GM19455 (cell line): ENCODE results near the gene INO80.
"Not testable (repeated sequence)": the region's sequence is repeated elsewhere in the genome, so short reads cannot be mapped to it uniquely, and the experiment has no call there.

Experiments used
- ATAC-seq: cut with Tn5 transposase; IDR thresholded peaks from one replicate; pipeline ENCODE4 v1.9.1; 2021; ENCODE audit not compliant: unreplicated experiment

Gene INO80

DNA sequence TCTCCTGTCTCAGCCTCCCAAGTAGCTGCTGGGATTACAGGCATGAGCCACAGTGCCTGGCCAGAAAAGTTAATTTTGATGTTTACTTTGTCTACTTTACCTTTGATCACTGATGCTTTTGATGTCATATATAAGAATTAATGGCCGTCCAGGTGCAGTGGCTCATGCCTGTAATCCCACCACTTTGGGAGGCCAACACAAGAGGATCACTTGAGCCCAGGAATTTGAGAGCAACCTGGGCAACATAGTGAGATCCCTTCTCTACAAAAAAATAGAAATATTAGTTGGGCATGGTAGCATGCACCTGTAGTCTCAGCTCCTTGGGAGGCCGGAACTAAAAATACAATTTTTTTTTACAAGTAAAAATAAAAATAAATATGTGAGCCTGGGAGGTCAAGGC lies 6.8 kb upstream of the INO80 start:
- no peak for ATAC-seq

DNA sequence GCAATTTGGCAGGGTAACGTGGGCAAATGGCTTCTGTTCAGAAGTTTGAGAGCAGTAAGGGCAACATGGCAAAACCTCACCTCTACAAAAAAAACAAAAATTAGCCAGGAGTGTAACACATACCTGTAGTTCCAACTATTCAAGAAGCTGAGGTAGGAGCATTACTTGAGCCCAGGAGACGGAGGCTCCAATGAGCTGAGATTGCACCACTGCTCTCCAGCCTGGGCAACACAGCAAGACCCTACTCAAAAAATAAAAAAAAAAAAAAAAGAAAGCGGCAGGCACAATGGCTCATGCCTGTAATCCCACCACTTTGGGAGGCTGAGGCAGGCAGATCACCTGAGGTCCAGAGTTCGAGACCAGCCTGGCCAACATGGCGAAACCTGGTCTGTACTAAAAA lies 5.9 kb upstream of the INO80 start:
- ATAC-seq, result no peak

DNA sequence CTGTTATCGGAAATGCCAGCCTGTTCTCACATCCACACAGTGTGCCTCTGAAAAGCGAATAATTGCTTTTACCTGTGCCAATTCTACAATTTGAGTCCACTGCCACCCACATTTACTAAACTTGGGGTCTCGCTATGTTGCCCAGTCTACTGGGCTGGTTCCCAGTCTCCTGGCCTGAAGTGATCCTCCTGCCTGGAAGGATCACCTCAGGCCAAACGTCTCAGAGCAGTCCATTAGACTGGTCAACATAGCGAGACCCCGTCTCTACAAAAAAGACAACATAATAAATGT lies 827 bp upstream of the INO80 start:
- ATAC-seq, result no peak

DNA sequence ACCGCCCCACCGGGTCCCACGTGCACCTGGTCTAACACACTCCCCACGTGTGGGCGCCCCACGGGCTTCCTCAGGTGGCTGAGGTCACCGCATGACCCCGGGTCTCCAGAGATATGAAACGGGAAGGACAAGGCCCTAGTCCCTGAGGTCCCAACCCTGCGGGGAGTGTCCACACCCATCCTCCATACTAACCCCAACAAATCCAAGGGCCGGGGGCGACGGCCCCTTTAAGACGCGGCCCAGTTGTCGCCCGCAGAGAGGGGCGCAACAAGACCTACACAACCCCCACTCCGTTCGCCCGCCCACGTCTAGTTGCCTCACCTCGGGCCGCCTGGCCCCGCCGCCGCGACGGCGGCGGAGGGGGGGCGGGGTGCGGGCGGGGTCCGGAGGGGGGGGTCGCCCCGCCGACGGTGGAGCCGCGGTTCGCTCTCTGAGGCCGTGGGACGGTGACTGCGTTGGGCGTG lies 396 bp downstream of the INO80 start:
- ATAC-seq, result peak; percentile 46

DNA sequence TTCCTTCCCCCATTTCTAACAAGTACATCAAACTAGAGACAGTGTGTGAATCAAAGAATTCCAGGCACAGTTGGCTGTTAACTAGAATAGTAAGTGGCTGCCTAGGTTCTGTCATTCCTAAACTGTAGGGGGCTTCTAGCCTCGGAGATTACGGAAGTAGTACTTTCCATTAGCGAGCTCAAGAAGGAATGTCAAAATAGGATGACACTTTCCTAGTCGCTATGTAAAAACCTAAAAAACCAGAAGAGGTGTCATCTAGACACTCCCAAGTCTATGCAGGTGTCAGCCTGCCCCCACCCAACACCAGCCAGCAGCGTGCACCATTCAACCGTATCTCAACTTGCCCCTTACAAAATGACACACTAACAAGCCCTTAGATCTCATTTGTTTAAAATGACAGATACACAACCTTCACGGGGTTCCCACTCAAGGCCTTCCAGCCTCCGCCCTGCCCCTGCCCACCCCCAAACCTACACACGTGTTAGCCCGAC lies 874 bp downstream of the INO80 start:
- peak; percentile 16 for ATAC-seq

DNA sequence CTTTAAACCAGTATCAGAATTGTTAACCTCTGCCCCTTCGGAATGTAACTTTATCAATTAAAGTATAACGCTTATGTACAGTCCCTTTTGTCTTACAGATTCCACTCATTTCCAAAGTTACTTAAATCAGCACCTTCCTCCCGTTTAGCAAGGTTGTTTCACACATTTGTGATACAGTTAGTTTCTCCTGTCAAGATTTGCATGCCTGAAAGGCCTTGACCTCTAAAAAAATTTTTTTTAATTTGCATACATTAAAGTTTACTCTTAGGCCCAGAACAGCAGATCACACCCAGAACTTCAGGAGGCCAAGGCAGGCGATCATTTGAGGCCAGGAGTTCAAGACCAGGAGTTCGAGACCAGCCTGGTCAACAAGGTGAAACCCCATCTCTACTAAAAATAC lies 9.1 kb downstream of the INO80 start:
- ATAC-seq, result no peak

DNA sequence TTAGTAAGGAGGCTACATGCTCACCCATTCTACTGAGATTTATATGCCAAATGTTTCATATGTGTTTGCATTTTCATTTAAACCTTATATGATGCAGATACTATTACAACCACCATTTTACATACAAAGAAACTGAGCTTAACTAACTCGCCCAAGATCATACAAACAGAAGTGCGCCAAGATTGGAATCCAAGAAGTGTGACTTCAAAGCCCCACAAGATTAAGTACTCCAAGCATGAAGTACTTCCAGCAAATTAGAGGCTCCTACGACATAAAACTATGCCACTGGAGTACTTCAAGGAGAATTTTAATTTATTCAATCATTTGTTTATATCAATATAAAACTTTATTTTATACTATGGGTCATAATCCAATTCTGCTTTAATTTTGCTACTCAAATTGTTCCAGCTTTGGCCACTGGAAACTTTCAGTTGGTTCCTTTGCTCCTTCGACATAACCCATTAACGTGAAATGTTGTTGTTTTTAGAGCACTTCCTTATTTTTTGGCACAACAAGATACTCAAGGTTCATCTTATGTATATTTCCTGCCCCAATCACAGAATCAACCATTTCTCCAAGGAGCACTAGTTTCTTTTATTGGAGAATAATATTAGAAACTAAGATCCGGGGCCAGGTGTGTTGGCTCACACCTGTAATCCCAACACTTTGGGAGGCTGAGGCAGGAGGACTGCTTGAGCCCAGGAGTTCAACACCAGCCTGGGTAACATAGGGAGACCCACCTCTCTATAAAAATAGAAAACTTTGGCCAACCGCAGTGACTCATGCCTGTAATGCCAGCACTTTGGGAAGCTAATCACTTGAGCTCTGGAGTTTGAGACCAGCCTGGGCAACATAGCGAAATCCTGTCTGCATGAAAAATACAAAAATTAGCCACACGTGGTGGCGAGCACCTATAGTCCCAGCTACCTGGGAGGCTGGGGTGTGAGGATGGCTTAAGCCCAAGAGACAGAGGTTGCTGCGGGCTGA lies 10.4 kb downstream of the INO80 start:
- no peak for ATAC-seq

DNA sequence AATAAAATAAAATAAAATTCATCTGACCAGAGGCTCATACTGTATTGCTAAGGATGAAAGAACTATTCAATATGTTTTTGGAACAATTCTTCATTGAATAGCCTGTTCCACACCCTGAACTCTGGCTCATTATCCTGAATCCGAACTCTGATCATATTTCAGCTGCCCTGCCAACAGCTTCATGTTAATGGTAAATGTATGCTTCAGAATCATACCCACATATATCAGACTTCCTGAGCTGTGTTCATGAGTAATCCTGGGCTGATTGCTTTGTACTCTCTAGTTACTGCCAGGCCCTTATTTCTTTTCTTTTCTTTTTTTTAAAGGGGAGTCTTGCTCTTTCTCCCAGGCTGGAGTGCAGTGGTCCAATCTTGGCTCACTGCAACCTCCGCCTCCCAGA lies 11.8 kb downstream of the INO80 start:
- no peak for ATAC-seq

DNA sequence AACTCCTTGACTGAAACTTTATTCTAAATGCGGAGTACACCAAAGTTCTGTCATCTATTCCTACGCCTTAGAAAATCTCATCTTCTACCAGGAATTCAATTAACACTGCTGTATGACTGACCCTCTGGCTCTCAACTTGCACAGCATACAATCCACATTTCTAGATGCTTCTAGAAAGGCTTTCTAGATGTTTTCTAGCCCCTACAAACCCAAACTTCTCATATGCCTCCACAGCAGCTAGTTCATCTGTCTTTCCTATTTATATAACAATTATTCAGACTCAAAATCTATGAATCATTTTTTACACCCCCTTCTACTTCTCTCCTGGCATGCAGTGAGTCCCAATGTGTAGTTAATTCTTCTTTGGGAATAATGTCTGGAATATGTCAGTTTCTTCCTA lies 13.2 kb downstream of the INO80 start:
- no peak for ATAC-seq

DNA sequence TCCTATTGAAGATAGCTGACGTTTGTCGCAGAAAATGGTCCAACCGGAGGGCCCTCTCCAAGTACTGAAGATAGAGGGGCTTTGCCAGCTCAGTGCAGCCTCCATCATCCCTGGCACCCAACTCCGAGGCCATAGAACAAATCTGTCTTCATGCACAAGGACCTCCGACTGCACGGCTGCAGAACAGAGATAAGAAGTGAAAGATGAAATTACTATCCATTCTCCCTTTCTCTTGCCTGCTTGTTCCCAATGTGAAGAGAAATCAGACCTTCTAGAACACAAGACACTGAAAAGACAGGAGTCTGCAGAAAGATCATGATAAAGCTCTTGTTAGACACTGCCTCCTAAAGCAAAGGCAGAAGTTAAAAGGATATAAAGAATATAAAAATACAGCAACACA lies 19.9 kb downstream of the INO80 start:
- no peak for ATAC-seq

DNA sequence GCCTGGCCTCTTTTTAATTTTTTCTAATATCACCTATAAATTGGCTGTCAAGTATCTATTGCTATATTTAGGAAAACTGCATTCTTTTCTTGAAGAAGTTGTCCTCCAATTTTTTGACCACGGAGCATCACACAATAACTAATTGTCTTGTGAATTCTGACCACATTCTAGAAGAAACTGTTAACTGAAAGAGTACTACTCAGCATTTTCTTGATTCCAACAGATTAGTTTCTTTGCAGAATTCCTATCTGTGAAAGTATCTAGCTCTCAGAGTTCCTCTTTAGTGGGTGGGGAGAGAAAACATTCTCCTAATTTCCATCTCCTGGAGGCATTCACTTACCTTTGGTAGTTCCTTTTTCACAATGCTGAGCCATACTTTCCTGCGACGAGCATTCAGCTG lies 31.1 kb downstream of the INO80 start:
- ATAC-seq, result no peak

DNA sequence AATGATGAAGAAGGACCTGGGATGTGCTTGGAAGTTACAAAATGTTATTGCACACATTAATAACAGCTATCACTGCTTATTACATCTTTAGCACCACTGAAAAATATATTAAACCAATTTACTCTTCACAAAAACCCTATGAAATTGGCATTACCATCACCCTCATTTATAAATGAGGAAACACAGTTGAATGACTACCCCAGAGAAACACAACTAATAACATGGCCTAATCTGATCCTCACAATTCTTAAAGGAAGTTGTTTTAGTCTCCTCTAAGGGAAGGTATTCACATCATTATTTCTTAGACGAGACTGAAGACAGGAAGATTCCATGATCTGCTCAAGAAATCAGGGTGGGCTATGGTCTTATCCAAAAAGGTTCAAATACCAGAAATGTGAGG lies 35.9 kb downstream of the INO80 start:
- no peak for ATAC-seq

DNA sequence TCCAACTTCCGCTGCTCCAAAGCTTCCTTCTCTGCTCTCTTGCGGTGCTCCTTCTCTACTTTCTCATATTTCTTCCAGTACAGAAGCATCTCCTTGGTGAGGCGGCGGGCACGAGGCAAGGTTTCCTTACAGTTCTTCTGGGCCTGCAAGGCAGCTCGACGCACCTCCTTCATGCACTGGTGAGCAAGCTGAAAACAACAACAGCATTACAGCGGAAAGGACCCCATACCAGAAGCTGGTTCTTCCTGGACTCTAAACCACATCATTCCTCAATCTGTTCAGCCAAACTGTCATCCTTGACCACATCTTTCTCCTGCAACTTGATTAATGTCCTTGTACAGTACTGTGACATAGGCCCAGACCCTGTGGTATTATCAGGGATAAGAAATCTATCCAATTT lies 36.4 kb downstream of the INO80 start:
- ATAC-seq, result no peak

DNA sequence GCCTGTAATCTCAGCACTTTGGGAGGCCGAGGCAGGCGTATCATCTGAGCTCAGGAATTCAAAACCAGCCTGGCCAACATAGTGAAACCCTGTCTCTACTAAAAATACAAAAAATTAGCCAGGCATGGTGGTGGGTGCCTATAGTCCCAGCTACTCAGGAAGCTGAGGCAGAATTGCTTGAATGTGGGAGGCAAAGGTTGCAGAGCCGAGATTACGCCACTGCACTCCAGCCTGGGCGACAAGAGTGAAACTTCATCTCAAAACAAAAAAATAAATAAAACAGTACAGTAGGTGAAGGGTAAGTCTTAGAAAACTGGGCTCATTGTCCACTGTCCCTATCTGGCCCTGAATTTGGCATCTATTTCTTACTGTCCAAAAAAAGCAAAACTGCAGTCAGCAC lies 37.2 kb downstream of the INO80 start:
- not testable (repeated sequence) for ATAC-seq

DNA sequence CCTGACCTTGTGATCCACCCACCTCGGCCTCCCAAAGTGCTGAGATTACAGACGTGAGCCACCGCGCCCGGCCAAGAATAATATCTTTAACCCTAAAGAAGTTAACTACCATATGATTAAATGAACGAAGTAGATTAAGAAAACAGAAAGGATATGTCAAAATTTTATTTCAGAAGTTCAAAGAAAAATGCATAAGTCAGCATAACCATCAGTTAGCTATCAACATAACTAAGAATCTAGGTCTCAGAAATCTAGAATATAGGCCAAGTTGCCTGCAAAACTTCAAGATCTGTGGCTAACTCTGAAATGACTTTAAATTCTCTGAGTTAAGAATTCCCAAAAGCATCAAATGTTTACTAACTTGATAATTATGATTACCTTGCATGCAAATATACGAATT lies 38.0 kb downstream of the INO80 start:
- ATAC-seq, result no peak

DNA sequence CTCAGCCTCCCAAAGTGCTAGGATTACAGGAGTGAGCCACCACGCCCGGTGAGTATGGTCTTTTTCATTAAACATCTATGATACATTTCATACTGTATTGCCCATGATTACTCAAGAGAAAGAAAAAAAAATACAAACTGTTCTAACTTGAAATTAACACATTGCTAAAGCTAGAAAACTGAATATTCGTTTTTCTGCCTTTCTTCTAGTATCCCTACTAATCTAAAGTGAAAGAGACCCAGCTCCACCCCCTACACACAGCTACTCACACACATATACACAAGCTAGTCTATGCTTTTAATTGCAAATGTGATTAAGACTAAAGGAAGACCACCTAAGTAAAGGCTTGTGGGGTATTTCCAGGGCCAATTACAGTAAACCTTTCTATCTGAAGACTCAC lies 43.1 kb downstream of the INO80 start:
- ATAC-seq, result no peak

DNA sequence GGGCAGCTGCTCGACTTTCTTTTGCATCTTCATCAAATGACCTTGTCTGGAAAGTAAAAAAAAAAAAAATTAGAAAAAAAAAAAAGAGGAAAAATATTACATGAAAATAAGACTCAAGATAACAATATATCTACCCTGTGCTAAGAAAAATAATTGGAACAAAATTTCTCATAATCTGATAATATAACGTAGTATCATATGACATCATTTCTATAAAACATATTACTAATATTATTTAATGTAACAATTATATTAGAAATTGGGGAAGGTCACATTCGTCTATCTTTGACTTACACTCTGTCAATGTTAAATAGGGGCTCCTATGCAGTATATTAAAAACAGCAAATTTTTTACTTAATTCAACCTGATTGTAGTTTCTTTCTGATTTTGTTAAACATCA lies 44.1 kb downstream of the INO80 start:
- no peak for ATAC-seq

DNA sequence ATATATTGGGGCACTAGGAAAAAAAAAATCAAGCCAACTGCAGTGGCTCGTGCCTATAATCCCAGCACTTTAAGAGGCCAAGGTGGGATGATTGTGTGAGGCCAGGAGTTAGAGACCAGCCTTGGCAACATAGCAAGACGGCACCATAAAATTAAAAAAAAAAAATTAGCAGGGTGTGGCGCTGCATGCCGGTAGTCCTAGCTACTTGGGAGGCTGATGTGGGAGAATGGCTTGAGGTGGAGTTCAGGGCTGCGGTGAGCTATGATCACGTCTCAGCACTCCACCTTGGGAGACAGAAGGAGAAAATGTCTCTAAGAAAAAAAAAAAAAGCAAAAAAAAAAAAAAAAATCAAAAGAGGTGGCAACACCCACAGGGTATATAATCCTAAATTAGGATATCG lies 49.6 kb downstream of the INO80 start:
- no peak for ATAC-seq

DNA sequence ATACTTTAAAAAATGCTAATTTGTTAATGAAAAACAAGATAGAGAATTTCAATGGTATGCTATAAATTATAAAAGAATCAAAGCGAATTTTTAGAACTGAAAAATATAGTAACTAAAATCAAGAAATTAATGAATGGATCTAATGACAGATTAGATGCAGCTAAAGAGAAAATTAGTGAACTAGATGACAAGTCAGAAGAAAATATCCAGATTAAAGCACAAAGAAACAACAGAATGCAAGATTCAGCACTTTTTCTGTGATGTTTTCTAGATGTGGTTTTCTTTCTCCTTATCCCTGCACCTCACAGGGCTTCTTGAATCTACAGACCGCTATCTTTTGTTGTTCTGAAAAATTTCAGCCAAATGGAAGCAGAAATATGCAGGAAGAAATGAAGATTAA lies 54.4 kb downstream of the INO80 start:
- no peak for ATAC-seq

DNA sequence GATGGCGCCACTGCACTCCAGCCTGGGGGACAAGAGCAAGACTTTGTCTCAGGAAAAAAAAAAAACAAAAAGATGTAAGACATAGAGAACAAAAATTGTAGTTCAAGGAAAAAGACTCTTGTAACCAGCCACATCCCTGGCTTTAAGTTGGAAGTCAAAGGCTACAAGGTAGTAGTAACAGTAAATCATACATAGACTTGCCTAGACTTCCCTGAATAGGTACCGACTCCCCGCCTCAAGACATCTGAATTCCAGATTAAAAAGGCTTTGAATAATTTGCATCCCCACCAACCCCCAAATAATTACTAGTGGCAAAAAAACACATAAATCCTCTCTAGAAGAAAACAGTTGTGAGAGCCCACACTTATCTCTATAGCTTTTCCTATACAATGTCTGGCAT lies 55.6 kb downstream of the INO80 start:
- no peak for ATAC-seq

DNA sequence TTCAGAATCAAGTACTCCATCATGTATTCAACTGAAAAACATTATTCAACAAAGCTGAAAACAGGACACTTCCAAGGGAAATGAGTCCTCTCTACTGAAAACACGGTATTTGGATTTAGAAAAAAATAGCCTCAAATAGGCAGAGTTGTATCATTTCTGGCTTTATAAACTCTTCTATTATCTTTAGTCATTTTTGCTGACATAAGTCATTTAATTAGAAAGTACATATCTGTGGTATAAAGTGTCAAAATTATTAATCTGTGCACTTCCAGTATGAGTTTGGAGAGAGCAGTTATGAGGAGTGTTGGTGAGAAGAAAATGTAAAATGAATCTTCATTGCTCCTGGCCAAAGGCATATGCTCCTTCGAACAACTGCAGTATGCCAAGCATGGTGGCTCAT lies 59.3 kb downstream of the INO80 start:
- ATAC-seq, result no peak

DNA sequence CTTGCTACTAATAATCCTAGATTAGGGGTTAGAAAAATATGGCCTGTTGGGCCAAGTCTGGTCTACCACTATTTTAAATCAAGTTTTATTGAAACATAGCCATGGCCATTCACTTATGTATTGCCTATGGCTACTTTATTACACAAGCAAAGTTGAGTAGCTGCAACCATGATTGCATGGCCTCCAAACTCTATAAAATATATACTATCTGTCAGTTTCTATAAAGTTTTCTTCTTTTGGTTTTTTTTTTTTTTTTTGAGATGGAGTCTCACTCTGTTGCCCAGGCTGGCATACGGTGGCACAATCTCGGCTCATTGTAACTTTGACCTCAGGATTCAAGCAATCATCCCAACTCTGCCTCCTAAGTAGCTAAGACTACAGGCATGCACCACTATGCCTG lies 60.4 kb downstream of the INO80 start:
- ATAC-seq, result no peak

DNA sequence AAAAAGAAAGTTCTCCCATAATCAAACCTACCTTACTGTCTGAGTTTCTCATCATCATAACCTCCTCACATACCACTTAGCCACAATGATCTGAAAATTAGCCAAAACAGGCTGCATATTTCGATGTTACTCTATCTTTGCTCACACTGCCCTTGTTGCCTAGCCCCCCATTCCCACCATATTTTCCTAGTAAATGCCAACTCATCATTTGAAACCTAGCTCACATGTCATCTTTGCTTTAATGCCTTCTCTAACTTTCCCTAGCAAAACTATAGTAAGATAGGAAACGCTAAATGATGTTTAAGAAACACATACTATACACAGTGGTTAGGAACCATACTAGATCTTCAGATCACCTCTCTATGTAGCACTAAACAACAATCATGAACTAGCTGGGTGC lies 64.9 kb downstream of the INO80 start:
- no peak for ATAC-seq
